Body of pancreas (tissue), 4 donors: ENCODE data around the gene ADAMTS17. TPM values are rescaled to one million over a fixed set of nuclear protein-coding genes. Genes with fewer than 3 reads are reported as not detected.
A peak's percentile ranks its signal among the peaks of the same experiment; 100 is the strongest.
"Not testable (repeated sequence)": the region's sequence is repeated elsewhere in the genome, so short reads cannot be mapped to it uniquely, and the experiment has no call there.

Experiments used
- ATAC-seq: fragments of 150-250 bp; one replicate; pipeline ENCODE4 v1.9.1; 2016
- DNase-seq, 4 donors: peaks; one replicate each; pipeline ENCODE4 v3.0.0-alpha.2; 2019
- H3K27ac ChIP-seq, 4 donors: fragments of 200-600 bp; sonication (generic); 1 replicate in 3 of 4; 2 replicates in 1 of 4; pipeline versions ENCODE4 v1.5.1 to v1.6.1; 2016 to 2019; ENCODE audit warnings: mild to moderate bottlenecking in 1 of 4, mixed read lengths in 1 of 4, moderate library complexity in 1 of 4
- H3K27me3 ChIP-seq, 2 donors: fragments of 200-600 bp; sonication (generic); one replicate each; pipeline ENCODE4 v1.6.0; 2016; ENCODE audit warnings: mild to moderate bottlenecking in 1 of 2
- H3K36me3 ChIP-seq, 2 donors: fragments of 200-600 bp; sonication (generic); replicated peaks in 1 of 2; 2 replicates each; pipeline ENCODE4 v1.5.1; 2016; ENCODE audit warnings: low read depth in 2 of 2; ENCODE audit not compliant: insufficient read depth in 1 of 2
- H3K4me1 ChIP-seq: fragments of 200-600 bp; sonication (generic); one replicate; pipeline ENCODE4 v1.6.0; 2016
- H3K4me3 ChIP-seq, 2 donors: fragments of 200-600 bp; sonication (generic); 1 replicate in 1 of 2; 2 replicates in 1 of 2; pipeline ENCODE4 v1.5.1; 2016 to 2019
- H3K9me3 ChIP-seq, 3 donors: fragments of 200-600 bp; sonication (generic); 1 replicate in 2 of 3; 2 replicates in 1 of 3; pipeline ENCODE4 v1.5.1; 2016
- CTCF ChIP-seq, 7 experiments: fragments of 450-650 bp in 4 of 7; fragments of 200-600 bp in 3 of 7; sonication (generic) in 3 of 7; IDR thresholded peaks; one replicate each; pipeline ENCODE4 v1.5.1; 2016 to 2019; ENCODE audit warnings: antibody characterized with exemption in 7 of 7
- POLR2A ChIP-seq, 3 donors: fragments of 450-650 bp; IDR thresholded peaks; one replicate each; pipeline ENCODE4 v1.6.1; 2016; ENCODE audit warnings: antibody characterized with exemption in 3 of 3, mild to moderate bottlenecking in 2 of 3
- WGBS, 2 donors: methylation state at CpG; one replicate each; pipeline ENCODE4 v1.1.5; 2017; 5-methylcytosine and 5-hydroxymethylcytosine counted together
- intact Hi-C: fragments of 100-400 bp; cut with DNase I; formaldehyde crosslinking; loops from one replicate; pipeline ENCODE4 v1.15.1; 2023
- total RNA-seq, 2 donors: library from RNA; depleted of rRNA; stranded (reverse); fragments of >200 nt; gene quantifications; one replicate each; pipeline ENCODE4 v1.1.0, GENCODE V29; 2016

Gene ADAMTS17
- total RNA-seq, 2 donors from 2014 or later: 24.6 to 26.0 TPM

GRCh38 chr15:99981839-99982658, 359.7 kb downstream of the ADAMTS17 start:
- Histone ChIP-seq H3K4me3 (no peak overlapping the region), H3K27me3 (no peaks in the 10 kb centered on the region), H3K9me3 (no peaks in the 10 kb centered on the region), H3K4me1 (peaks cover 21% of the 10 kb centered on the region), H3K27ac (no peak overlapping the region), H3K36me3 (no peaks in the 10 kb centered on the region)
- WGBS, 2 donors: 86 to 88% methylated on average over 11 to 16 of the region's 16 CpGs
- TF ChIP-seq CTCF (IDR thresholded peaks at IDR 0.05): no peak
- no peak for TF ChIP-seq POLR2A (IDR thresholded peaks at IDR 0.05)
- intact Hi-C loops: no loop called here
- ATAC-seq (no peak), DNase-seq (no peak)

- intact Hi-C loops: no loop called here
- WGBS, 2 donors: 88 to 90% methylated on average over 1 of the region's 1 CpG
- ATAC-seq (peak; percentile 21), DNase-seq (no peak)
- TF ChIP-seq CTCF (IDR thresholded peaks at IDR 0.05) (no peak), POLR2A (IDR thresholded peaks at IDR 0.05) (no peak)
- Histone ChIP-seq H3K9me3 (no peaks in the 10 kb centered on the region), H3K27me3 (no peaks in the 10 kb centered on the region), H3K36me3 (no peaks in the 10 kb centered on the region), H3K4me3 (no peak overlapping the region), H3K27ac (no peak overlapping the region), H3K4me1 (peaks cover 16% of the 10 kb centered on the region)
These were observed 360.6 kb downstream of the ADAMTS17 start for GRCh38 chr15:99981191-99981647.

GRCh38 chr15:99980752-99981151, 361.0 kb downstream of the ADAMTS17 start:
- no peak for ATAC-seq
- H3K27ac ChIP-seq: no peak overlapping the region
- no peaks in the 10 kb centered on the region for H3K36me3 ChIP-seq
- no peaks in the 10 kb centered on the region for H3K27me3 ChIP-seq
- TF ChIP-seq POLR2A (IDR thresholded peaks at IDR 0.05): no peak
- TF ChIP-seq CTCF (IDR thresholded peaks at IDR 0.05): no peak
- peaks cover 12% of the 10 kb centered on the region for H3K4me1 ChIP-seq
- intact Hi-C loops: no loop called here
- H3K9me3 ChIP-seq: no peaks in the 10 kb centered on the region
- no peak overlapping the region for H3K4me3 ChIP-seq
- 54 to 65% methylated on average over 9 to 12 of the region's 12 CpGs for WGBS, 2 donors
- DNase-seq: no peak

- intact Hi-C loops, ATAC-seq, H3K27ac ChIP-seq, H3K4me3 ChIP-seq, H3K27me3 ChIP-seq, H3K36me3 ChIP-seq, DNase-seq, H3K9me3 ChIP-seq: not testable (repeated sequence)
- peaks cover 12% of the 10 kb centered on the region for H3K4me1 ChIP-seq
- 87 to 91% methylated on average over 5 of the region's 5 CpGs for WGBS, 2 donors
These were observed 361.9 kb downstream of the ADAMTS17 start for GRCh38 chr15:99979886-99980285.

GRCh38 chr15:99979371-99979770, 362.4 kb downstream of the ADAMTS17 start:
- TF ChIP-seq CTCF (IDR thresholded peaks at IDR 0.05): no peak
- no peak overlapping the region for H3K27ac ChIP-seq
- no peaks in the 10 kb centered on the region for H3K36me3 ChIP-seq
- no peak for DNase-seq
- 97 to 99% methylated on average over 15 of the region's 15 CpGs for WGBS, 2 donors
- no peaks in the 10 kb centered on the region for H3K27me3 ChIP-seq
- no peaks in the 10 kb centered on the region for H3K9me3 ChIP-seq
- peaks cover 12% of the 10 kb centered on the region for H3K4me1 ChIP-seq
- no peak overlapping the region for H3K4me3 ChIP-seq
- intact Hi-C loops: no loop called here
- ATAC-seq: no peak
